Esophagus muscularis mucosa (tissue), 4 donors: ENCODE results near the gene ZBTB7C. TPM values are rescaled to one million over a fixed set of nuclear protein-coding genes. Genes with fewer than 3 reads are reported as not detected.

Experiments used
- DNase-seq: peaks from one replicate; pipeline ENCODE4 v3.0.0-alpha.2; 2017; ENCODE audit errors: extremely low spot score
- H3K27ac ChIP-seq, 4 donors: fragments of 200-600 bp; sonication (generic); replicated peaks in 1 of 4; 1 replicate in 3 of 4; 2 replicates in 1 of 4; pipeline ENCODE4 v1.5.1; 2016 to 2019; ENCODE audit warnings: mild to moderate bottlenecking in 1 of 4
- H3K27me3 ChIP-seq, 4 donors: fragments of 200-600 bp; sonication (generic); one replicate each; pipeline versions ENCODE4 v1.5.1 to v1.6.0; 2016 to 2019
- H3K36me3 ChIP-seq, 4 donors: fragments of 200-600 bp; sonication (generic); one replicate each; pipeline ENCODE4 v1.5.1; 2016 to 2019
- H3K4me1 ChIP-seq, 4 donors: fragments of 200-600 bp; sonication (generic); one replicate each; pipeline ENCODE4 v1.5.1; 2016 to 2019
- H3K4me3 ChIP-seq, 4 donors: fragments of 200-600 bp; sonication (generic); 1 replicate in 2 of 4; 2 replicates in 2 of 4; pipeline ENCODE4 v1.5.1; 2016 to 2019; ENCODE audit warnings: mild to moderate bottlenecking in 4 of 4, moderate library complexity in 1 of 4
- H3K9me3 ChIP-seq, 4 donors: fragments of 200-600 bp; sonication (generic); 1 replicate in 3 of 4; 2 replicates in 1 of 4; pipeline ENCODE4 v1.5.1; 2016 to 2019
- CTCF ChIP-seq, 3 experiments: fragments of 200-600 bp in 2 of 3; fragments of 450-650 bp in 1 of 3; sonication (generic) in 2 of 3; IDR thresholded peaks; one replicate each; pipeline ENCODE4 v1.5.1; 2017 to 2019; ENCODE audit warnings: antibody characterized with exemption in 3 of 3, mild to moderate bottlenecking in 2 of 3, moderate library complexity in 1 of 3
- EP300 ChIP-seq: sonication (generic); formaldehyde crosslinking; IDR thresholded peaks from one replicate; pipeline ENCODE4 v1.6.1; 2017; ENCODE audit warnings: antibody characterized with exemption
- POLR2A ChIP-seq: fragments of 450-650 bp; IDR thresholded peaks from one replicate; pipeline ENCODE4 v1.6.1; 2017; ENCODE audit warnings: antibody characterized with exemption, moderate library complexity, mild to moderate bottlenecking, low read depth
- POLR2AphosphoS5 ChIP-seq, 2 donors: sonication (generic); formaldehyde crosslinking; IDR thresholded peaks; one replicate each; pipeline ENCODE4 v1.6.1; 2017; ENCODE audit warnings: antibody characterized with exemption in 2 of 2
- WGBS: methylation state at CpG from one replicate; pipeline ENCODE4 v1.1.5; 2018; 5-methylcytosine and 5-hydroxymethylcytosine counted together
- intact Hi-C: fragments of 100-400 bp; cut with DNase I; formaldehyde crosslinking; loops from one replicate; pipeline ENCODE4 v1.15.1; 2023
- total RNA-seq, 4 donors: library from RNA; depleted of rRNA; stranded (reverse); fragments of >200 nt; gene quantifications; one replicate each; pipeline versions ENCODE4 v1.1.0 to v1.2.1, GENCODE V29; 2016

ZBTB7C gene
- total RNA-seq, 4 donors from 2014 or later: 6.3 to 13.2 (median 9.1) TPM

DNA sequence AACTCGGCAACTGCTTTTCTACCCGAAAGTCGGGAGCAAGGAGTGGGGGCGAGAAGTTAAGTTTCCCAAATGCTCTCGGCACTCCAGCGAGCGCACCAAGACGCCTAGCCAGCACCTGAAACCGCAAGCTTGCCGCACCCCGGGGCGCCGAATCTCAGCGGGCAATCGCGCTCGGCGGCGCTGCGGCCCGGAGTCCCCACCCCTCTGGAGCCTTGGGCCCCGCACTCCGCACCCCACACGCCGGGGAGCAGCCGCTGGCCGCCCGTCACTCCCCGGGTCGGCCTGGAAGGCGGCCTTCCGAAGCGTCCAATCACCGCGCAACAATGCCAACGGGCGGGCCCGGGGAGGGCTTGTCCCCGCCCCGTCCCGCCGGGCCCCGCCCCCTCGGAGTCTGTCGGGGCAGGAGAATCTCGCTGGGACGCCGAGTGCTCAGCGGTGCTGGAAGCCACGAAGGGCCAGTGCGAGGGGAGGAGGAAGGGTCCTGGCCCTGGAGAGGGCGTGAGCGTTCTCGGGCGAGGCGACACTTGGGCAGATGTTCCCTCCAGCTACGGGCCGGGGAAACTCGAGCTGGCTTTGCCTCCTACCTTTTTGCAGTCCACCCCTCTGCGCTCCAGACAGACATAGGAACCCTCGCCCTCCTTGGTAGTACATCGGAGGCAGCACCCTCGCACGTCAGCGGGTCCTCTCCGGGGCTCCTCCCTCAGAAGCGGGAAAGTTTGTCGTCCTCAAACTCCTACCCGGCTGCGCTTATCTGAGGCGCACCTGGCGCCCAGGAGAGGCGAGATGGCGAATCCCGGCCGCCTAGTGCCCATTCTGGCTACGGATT is 1.1 kb upstream of the ZBTB7C start:
- no peaks in the 10 kb centered on the region for H3K9me3 ChIP-seq
- WGBS: 0% methylated on average over 32 of the region's 77 CpGs
- H3K4me1 ChIP-seq: peaks cover 16 to 43% (median 28%) of the 10 kb centered on the region in 4 donors
- peak; percentile 51 for TF ChIP-seq POLR2A
- TF ChIP-seq POLR2AphosphoS5 (IDR thresholded peaks at IDR 0.05): peak; percentile 62 to 91
- TF ChIP-seq EP300: no peak
- peak in 1 of 3 experiments; percentile 12 for TF ChIP-seq CTCF (IDR thresholded peaks at IDR 0.05)
- peak; percentile 96 for DNase-seq
- intact Hi-C loops: loop anchor here (5.0 kb wide), 1 partner anchor 248 kb away; no protein-coding TSS in a partner anchor
- H3K36me3 ChIP-seq: no peaks in the 10 kb centered on the region
- peaks cover 0 to 52% (median 0%) of the 10 kb centered on the region in 4 donors for H3K27me3 ChIP-seq
- peak overlapping the region; percentile 81 to 92 (median 86) for H3K27ac ChIP-seq
- peak overlapping the region; percentile 81 to 87 (median 86) for H3K4me3 ChIP-seq

GRCh38 chr18:48409591-48410094 is 460 bp upstream of the ZBTB7C start:
- WGBS: 0% methylated on average over 38 of the region's 55 CpGs

GRCh38 chr18:48408111-48408726 is 964 bp downstream of the ZBTB7C start:
- TF ChIP-seq POLR2AphosphoS5 (IDR thresholded peaks at IDR 0.05) (no peak), EP300 (no peak), POLR2A (no peak), CTCF (IDR thresholded peaks at IDR 0.05) (no peak)
- WGBS: 7% methylated on average over 32 of the region's 42 CpGs
- Histone ChIP-seq H3K27me3 (peaks cover 0 to 40% (median 0%) of the 10 kb centered on the region in 4 donors), H3K27ac (peak overlapping the region; percentile 81 to 92 (median 86)), H3K4me1 (peaks cover 16 to 49% (median 32%) of the 10 kb centered on the region in 4 donors), H3K9me3 (no peaks in the 10 kb centered on the region), H3K4me3 (peak overlapping the region; percentile 81 to 87 (median 86)), H3K36me3 (no peaks in the 10 kb centered on the region)
- intact Hi-C loops: no loop called here
- no peak for DNase-seq

More at GRCh38 chr18:48409591-48410094, 460 bp upstream of the ZBTB7C start:
- Histone ChIP-seq H3K4me1 (peaks cover 16 to 48% (median 28%) of the 10 kb centered on the region in 4 donors), H3K27ac (peak overlapping the region; percentile 81 to 92 (median 86)), H3K36me3 (no peaks in the 10 kb centered on the region), H3K4me3 (peak overlapping the region; percentile 81 to 87 (median 86)), H3K27me3 (peaks cover 0 to 50% (median 0%) of the 10 kb centered on the region in 4 donors), H3K9me3 (no peaks in the 10 kb centered on the region)
- TF ChIP-seq POLR2A (no peak), CTCF (IDR thresholded peaks at IDR 0.05) (peak in 2 of 3 experiments; percentile 33 to 43)
- intact Hi-C loops: loop anchor here (5.0 kb wide), 1 partner anchor 247 kb away; no protein-coding TSS in a partner anchor
- no peak for DNase-seq

DNA sequence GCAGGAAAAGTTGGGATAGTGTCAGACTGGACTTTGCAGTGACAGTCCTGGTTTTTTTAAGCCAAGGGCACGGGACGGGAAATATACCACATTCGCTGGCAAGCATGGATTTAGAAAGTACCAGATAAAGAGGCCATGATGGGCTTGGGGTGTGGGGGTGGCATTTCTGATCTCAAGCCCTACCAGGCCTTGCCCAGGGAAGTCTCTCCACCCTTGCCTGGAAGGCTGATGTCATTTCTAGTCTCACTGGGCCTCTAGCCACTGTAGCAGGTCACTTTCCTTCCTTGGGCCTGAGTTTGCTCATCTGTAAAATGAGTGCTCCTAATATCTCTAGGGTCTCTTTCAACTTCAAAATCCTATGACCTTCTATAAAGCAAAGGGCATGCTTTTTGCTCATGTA is 1.8 kb downstream of the ZBTB7C start:
- H3K4me1 ChIP-seq: peaks cover 16 to 53% (median 36%) of the 10 kb centered on the region in 4 donors
- H3K27me3 ChIP-seq: peaks cover 0 to 36% (median 0%) of the 10 kb centered on the region in 4 donors
- H3K36me3 ChIP-seq: no peaks in the 10 kb centered on the region
- H3K27ac ChIP-seq: peak overlapping the region in 1 of 4 donors; percentile 90
- H3K4me3 ChIP-seq: peak overlapping the region; percentile 81 to 87 (median 86)
- DNase-seq: no peak
- TF ChIP-seq POLR2A (no peak), EP300 (no peak), POLR2AphosphoS5 (IDR thresholded peaks at IDR 0.05) (no peak), CTCF (IDR thresholded peaks at IDR 0.05) (no peak)
- no peaks in the 10 kb centered on the region for H3K9me3 ChIP-seq
- intact Hi-C loops: no loop called here
- WGBS: 74% methylated on average over 3 of the region's 3 CpGs
